Activated CD8-positive, alpha-beta T cell treated with anti-CD3 and anti-CD28 coated beads for 36 hours (primary cell): Measurements from ENCODE around the gene SWSAP1. TPM values are rescaled to one million over a fixed set of nuclear protein-coding genes. Genes with fewer than 3 reads are reported as not detected.
"Not testable (repeated sequence)": the region's sequence is repeated elsewhere in the genome, so short reads cannot be mapped to it uniquely, and the experiment has no call there.

Experiments used
- ATAC-seq: fragments of 200-7000 bp; cut with Tn5 transposase; one replicate; pipeline ENCODE4 v1.10.0; 2021; ENCODE audit warnings: mild to moderate bottlenecking, moderate library complexity
- CTCF ChIA-PET: fragments of 350-600 bp; sonication (Branson Sonifier 250); formaldehyde crosslinking; loops from one replicate; lab custom pipeline; 2021; ENCODE audit warnings: antibody characterized with exemption; lab: Charles Lee
- POLR2A ChIA-PET: fragments of 350-600 bp; sonication (Branson Sonifier 250); formaldehyde crosslinking; loops from one replicate; lab custom pipeline; 2021; ENCODE audit warnings: antibody characterized with exemption; lab: Charles Lee
- DNase-seq: peaks from one replicate; pipeline ENCODE4 v3.0.0-alpha.2; 2020
- H3K27ac Mint-ChIP-seq: one replicate; pipeline ENCODE4 v1.8.0; 2021; ENCODE audit warnings: mild to moderate bottlenecking, mixed read lengths
- H3K27me3 Mint-ChIP-seq: one replicate; pipeline ENCODE4 v1.8.0; 2021; ENCODE audit warnings: mixed read lengths
- H3K36me3 Mint-ChIP-seq: one replicate; pipeline ENCODE4 v1.8.0; 2021; ENCODE audit warnings: low read depth, mixed read lengths
- H3K4me1 Mint-ChIP-seq: one replicate; pipeline ENCODE4 v1.8.0; 2021; ENCODE audit warnings: low read depth, mixed read lengths
- H3K4me3 Mint-ChIP-seq: one replicate; pipeline ENCODE4 v1.8.0; 2021; ENCODE audit warnings: mild to moderate bottlenecking, moderate library complexity, mixed read lengths
- H3K9me3 Mint-ChIP-seq: one replicate; pipeline ENCODE4 v1.8.0; 2021; ENCODE audit warnings: mixed read lengths
- intact Hi-C: fragments of 100-400 bp; cut with micrococcal nuclease; formaldehyde crosslinking; loops from one replicate; pipeline ENCODE4 v1.10.0; 2022
- total RNA-seq, 2 experiments: library from RNA; stranded (reverse); gene quantifications; one replicate each; pipeline ENCODE4 v1.2.3, GENCODE V29; 2021
- TF ChIP-seq, protein P1 (sequence below): fragments of 200-600 bp; IDR thresholded peaks from one replicate; pipeline ENCODE4 v1.8.0; 2022; ENCODE audit warnings: antibody characterized with exemption, mild to moderate bottlenecking

SWSAP1 gene
- total RNA-seq, 2 experiments from 2014 or later: 1.5 to 1.8 TPM

DNA sequence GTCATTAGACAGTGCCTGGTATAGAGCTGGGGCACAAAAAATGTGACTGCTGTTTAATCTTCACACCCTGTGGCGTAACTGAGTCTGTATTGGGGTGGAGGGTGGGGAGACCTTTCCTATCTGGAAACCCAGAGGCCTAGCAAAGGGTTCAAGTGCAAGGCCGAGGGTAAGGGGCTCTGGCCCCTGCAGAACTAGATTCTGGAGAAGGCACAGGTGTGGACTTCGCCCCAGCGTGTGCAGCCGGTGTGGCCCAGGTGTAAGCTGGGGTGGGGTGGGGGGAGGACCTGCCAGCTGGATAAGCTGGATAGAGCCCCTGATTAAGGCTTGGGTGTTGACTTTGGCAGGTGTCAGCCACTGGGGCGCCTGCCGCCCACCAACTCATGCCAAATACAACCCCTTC is 36.3 kb upstream of the SWSAP1 start:
- POLR2A ChIA-PET: interaction anchor here (1.1 to 1.5 kb wide), 2 partner anchors 30 to 144 kb away, joined by 3 to 4 read pairs; no protein-coding TSS in a partner anchor
- no peaks in the 10 kb centered on the region for H3K9me3 Mint-ChIP-seq
- H3K4me1 Mint-ChIP-seq: peaks cover 20% of the 10 kb centered on the region
- no peak for ATAC-seq
- intact Hi-C loops: no loop called here
- peaks cover 16% of the 10 kb centered on the region for H3K36me3 Mint-ChIP-seq
- H3K4me3 Mint-ChIP-seq: no peak overlapping the region
- no peak for DNase-seq
- TF ChIP-seq, protein P1, sequence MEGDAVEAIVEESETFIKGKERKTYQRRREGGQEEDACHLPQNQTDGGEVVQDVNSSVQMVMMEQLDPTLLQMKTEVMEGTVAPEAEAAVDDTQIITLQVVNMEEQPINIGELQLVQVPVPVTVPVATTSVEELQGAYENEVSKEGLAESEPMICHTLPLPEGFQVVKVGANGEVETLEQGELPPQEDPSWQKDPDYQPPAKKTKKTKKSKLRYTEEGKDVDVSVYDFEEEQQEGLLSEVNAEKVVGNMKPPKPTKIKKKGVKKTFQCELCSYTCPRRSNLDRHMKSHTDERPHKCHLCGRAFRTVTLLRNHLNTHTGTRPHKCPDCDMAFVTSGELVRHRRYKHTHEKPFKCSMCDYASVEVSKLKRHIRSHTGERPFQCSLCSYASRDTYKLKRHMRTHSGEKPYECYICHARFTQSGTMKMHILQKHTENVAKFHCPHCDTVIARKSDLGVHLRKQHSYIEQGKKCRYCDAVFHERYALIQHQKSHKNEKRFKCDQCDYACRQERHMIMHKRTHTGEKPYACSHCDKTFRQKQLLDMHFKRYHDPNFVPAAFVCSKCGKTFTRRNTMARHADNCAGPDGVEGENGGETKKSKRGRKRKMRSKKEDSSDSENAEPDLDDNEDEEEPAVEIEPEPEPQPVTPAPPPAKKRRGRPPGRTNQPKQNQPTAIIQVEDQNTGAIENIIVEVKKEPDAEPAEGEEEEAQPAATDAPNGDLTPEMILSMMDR: no peak
- H3K27ac Mint-ChIP-seq: no peak overlapping the region
- H3K27me3 Mint-ChIP-seq: no peaks in the 10 kb centered on the region
- CTCF ChIA-PET: interaction anchor here (1.2 to 2.3 kb wide), 4 partner anchors 13 to 44 kb away, joined by 3 to 6 read pairs (median 5); no protein-coding TSS in a partner anchor

DNA sequence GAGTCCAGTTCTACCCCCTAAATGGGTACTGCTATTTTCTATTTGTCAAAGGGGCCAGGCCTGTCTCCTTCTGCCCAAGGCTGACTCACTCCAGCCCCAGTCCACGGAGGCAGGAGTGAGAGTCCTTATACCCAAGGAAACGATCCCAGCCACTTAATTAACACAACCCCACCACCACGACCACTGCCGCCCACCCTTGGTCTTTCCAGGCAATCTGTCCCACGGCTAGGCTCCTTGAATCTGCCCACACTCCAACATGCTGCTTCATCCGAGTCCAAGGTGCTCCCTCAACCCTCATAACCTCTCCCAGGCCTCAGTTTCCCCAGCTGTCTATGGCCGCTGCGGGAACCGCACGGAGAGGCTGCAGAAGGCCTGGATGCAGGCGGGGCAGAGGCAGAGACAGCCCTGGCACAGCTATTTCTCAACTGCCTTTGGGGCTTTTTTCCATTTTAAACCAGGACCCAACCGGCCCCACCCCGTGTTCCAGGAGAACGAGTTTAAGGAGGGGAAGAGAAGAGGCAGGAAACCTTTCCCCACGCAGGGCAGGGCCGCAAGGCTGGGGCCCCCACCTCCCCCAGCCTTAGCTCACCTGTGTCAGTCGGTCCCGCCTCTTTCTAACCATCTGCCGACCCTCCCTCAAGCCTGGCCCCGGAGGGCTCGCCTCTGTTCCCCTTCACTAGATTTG is 35.8 kb upstream of the SWSAP1 start:
- Mint-ChIP-seq H3K9me3 (no peaks in the 10 kb centered on the region), H3K4me1 (peaks cover 20% of the 10 kb centered on the region), H3K4me3 (peak overlapping the region; percentile 72), H3K27me3 (no peaks in the 10 kb centered on the region), H3K36me3 (peaks cover 16% of the 10 kb centered on the region), H3K27ac (no peak overlapping the region)
- TF ChIP-seq, protein P1: no peak
- intact Hi-C loops: no loop called here
- CTCF ChIA-PET: interaction anchor here (1.3 to 2.3 kb wide), 4 partner anchors 13 to 45 kb away, joined by 3 to 6 read pairs (median 6); no protein-coding TSS in a partner anchor
- DNase-seq (no peak), ATAC-seq (no peak)
- POLR2A ChIA-PET: interaction anchor here (1.5 kb wide), 1 partner anchor 144 kb away, joined by 4 read pairs; no protein-coding TSS in a partner anchor

DNA sequence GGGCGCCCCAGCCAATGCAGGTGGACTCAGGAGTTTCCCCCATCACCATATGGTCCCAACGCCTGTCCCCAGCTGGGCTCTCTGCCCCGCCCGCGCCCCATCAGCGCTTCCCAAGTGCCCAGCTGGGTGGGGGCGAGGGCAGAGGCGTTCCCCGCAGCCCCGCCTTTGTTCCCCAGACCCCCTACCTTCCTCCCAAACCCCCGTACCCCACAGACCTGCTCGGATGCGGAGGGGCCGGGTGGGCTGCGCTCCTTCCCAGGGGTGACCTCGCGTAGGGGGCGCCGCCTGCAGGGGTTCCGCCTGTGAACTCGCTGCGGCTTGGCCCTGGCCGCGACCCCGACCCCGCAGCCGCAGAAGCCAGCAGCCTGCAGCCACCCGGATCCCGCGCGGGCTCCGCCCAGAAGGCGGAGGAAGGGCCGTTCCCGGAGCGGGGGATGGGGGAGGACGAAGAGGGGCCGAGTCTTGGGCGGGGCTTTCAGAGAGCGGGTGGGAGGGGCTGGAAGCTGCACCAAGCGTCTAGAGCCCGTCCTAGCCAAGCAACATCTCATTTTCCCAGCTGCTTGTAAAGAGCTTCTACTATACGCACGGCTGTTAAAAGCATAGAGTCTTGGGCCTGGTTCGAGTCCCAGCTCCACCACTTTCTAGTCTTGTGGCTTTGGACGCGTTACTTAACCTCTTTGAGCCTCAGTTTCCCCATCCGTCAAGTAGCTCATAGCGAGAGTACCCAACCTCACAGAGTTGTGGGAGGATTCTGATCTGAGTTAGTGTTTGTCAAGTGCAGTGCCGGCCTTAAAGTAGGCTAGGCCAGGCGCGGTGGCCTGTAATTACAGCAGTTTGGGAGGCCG is 35.0 kb upstream of the SWSAP1 start, which contains the start of gene RAB3D:
RAB3D (minus strand) TSS at position 404 of the 845 bp plus-strand sequence. CDS start 2,258 bp downstream, outside the sequence.
- TF ChIP-seq, protein P1: no peak
- H3K27ac Mint-ChIP-seq: no peak within 1 kb of the TSS
- H3K9me3 Mint-ChIP-seq: no peaks in the 10 kb centered on the region
- ATAC-seq (peak; percentile 99), DNase-seq (peak; percentile 90)
- intact Hi-C loops: no loop called here
- H3K4me1 Mint-ChIP-seq: peaks cover 23% of the 10 kb centered on the region
- ChIA-PET POLR2A (interaction anchor here (0.8 to 1.5 kb wide), 3 partner anchors 15 to 185 kb away, joined by 3 to 4 read pairs (median 4); no protein-coding TSS in a partner anchor), CTCF (interaction anchor here (0.6 to 2.3 kb wide), 7 partner anchors 14 to 183 kb away, joined by 3 to 6 read pairs (median 5); partner anchors contain the start of gene SWSAP1)
- H3K4me3 Mint-ChIP-seq: peak within 1 kb of the TSS; percentile 72
- no peaks in the 10 kb centered on the region for H3K27me3 Mint-ChIP-seq
- H3K36me3 Mint-ChIP-seq: peaks cover 11% of the 10 kb centered on the region

DNA sequence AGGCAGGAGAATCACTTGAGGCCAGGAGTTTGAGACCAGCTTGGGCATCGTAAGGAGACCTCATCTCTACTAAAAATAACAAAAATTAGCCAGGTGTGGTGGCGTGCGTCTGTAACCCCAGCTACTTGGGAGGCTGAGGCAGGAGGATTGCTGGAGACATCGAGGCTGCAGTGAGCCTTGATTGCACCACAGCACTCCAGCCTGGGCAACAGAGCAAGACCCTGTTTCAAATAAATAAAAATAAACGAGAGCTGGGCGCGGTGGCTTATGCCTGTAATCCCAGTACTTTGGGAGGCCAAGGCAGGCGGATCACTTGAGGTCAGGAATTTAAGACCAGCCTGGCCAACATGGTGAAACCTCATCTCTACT is 34.4 kb upstream of the SWSAP1 start:
- H3K27ac Mint-ChIP-seq, H3K36me3 Mint-ChIP-seq, DNase-seq, ATAC-seq, H3K27me3 Mint-ChIP-seq, intact Hi-C loops, H3K9me3 Mint-ChIP-seq: not testable (repeated sequence)
- POLR2A ChIA-PET: interaction anchor here (0.8 to 1.1 kb wide), 2 partner anchors 15 to 185 kb away, joined by 3 to 4 read pairs; no protein-coding TSS in a partner anchor
- Mint-ChIP-seq H3K4me1 (peaks cover 25% of the 10 kb centered on the region), H3K4me3 (peak overlapping the region; percentile 72)
- CTCF ChIA-PET: interaction anchor here (0.6 to 2.3 kb wide), 5 partner anchors 14 to 183 kb away, joined by 3 to 6 read pairs (median 5); partner anchors contain the start of gene SWSAP1

DNA sequence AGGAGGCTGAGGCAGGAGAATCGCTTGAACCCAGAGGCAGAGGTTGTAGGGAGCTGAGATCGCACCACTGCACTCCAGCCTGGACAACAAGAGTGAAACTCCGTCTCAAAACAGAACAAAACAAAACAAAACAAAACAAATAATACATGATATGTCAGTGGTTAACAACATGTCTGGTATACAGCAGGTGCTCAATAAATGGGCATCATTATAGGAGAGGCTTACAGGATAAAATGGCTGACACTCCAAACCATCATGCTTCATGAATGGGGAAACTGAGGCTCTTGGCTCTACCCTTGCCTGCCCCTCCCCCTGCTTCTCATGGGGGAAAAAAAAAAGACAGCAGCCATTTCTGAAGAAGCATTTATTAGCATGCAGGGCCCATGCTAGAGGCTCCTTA is 32.0 kb upstream of the SWSAP1 start:
- TF ChIP-seq, protein P1: no peak
- peaks cover 39% of the 10 kb centered on the region for H3K4me1 Mint-ChIP-seq
- H3K4me3 Mint-ChIP-seq: no peak overlapping the region
- H3K27me3 Mint-ChIP-seq: no peaks in the 10 kb centered on the region
- H3K9me3 Mint-ChIP-seq: no peaks in the 10 kb centered on the region
- intact Hi-C loops: no loop called here
- CTCF ChIA-PET: interaction anchor here (1.2 kb wide), 1 partner anchor 41 kb away, joined by 7 read pairs; the partner anchor contains the start of gene EPOR
- no peaks in the 10 kb centered on the region for H3K36me3 Mint-ChIP-seq
- ATAC-seq (no peak), DNase-seq (no peak)
- no peak overlapping the region for H3K27ac Mint-ChIP-seq
- POLR2A ChIA-PET: interaction anchor here (1.2 kb wide), 1 partner anchor 32 kb away, joined by 3 read pairs; the partner anchor contains the start of gene SWSAP1
